Stimulated activated CD4-positive, alpha-beta T cell treated with anti-CD3 and anti-CD28 coated beads, Interleukin-4, amount 100 ng/mL, for 4 hours (primary cell): ENCODE results near the gene COL27A1.

ENCODE experiments used
- DNase-seq, 2 experiments: peaks; one replicate each; pipeline ENCODE4 v3.0.0-alpha.2; 2020

Gene COL27A1

DNA sequence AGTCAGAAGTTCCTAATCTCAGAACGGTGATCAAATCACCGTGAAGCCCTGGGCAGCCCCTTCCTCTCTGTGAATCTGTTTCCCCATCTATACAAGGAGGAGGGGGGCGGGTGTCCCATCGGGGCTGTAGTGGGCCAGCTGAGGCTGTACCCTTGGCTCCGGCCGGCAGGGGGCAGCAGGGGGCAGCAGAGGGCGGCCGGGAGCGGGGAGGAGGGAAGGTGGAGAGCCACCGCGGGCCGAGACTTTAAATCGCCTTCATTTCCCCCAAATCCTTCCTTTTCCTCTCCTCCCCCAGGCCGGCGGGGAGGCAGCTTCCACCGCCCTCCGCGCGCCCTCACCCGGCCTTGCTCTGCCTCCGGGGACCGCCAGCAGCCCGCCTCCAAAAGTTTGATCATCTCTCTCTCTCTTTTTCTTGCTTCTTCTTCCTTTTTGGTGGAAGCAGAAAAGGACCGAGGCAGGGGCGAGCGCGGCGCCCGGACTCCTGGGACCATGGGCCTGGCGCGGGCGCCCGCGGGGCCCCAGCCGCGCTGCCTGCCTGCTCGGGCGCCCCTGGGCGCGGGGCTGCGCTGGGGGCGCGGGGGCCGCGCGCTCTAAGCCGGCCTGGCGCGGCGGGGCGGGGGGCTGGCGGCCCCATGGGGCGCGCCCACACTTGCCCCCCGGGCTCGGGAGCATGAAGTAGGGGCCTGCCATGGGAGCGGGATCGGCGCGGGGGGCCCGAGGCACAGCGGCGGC lies at the start of gene COL27A1:
COL27A1 (plus strand) TSS at position 275 of the 732 bp plus-strand sequence; CDS start at position 689, 414 bp downstream.
- peak; percentile 73 to 86 for DNase-seq

DNA sequence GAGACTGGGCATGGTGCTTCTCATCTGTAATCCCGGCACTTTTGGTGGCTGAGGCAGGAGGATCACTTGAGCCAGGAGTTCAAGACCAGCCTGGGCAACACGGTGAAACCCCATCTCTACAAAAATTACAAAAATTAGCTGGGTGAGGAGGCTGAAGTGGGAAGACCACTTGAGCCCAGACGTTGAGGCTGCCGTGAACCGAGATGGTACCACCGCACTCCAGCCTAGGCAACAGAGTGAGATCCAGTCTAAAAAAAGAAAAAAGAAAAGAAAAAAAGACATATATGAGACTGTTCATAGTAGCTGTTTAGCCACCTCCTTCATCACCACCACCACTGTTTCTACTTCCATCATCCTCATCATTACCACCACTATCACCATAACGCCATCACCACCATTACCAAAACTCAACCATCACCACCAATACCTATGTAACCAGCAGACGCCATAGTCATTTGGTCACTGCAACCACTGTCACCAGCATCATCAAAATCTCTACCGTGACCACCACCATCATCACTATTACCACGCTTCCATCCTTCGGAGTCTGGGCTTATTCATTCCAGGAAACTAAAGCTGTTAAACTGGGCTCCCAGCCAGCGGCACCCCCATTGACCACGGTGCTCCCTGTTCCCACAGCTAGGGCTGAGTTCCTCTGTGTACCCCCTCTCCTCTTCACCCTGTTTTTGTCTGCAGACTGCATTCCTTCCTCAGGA lies 47.9 kb upstream of the COL27A1 start:
- no peak for DNase-seq

DNA sequence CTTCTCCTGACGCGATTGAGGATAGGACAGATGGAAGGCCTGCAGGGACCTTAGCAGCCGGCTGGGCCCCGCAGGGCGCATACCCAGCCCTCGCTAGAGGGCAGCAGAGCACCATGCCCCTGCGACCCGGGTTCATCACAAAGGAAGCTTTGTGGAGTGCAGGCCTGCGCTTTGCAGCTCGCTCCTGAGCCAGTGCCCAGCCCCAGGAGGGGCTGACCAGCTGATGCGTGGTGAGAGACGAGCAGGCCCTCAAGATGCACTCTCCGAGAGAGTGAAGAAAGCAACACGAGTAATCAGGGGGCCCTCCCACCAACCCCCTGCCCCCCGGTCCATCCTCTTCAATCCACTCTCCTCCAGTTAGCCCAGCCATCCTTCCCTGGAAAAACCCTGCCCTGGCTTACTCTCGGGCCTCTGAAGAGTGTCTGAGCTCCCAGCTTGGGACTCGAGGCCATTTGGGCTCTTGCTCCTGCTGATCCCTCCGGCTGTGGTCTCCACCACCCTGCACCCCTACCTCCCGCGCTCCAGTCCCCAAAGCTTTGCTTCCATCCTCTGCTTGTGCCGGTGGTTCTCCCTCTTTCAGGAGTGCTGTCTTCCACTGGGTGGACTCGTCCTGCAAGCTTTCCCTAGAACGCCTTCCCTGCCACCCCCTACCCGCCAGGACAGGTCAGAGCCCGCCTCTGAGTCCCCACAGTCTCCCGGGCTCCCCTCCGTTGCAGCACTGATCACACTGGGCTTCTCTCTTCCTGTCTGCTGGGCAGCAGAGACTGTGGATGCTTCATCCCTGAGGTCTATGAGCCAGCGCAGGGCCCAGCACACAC lies 47.1 kb upstream of the COL27A1 start:
- peak; percentile 37 to 64 for DNase-seq

- DNase-seq: no peak
These were observed 46.2 kb upstream of the COL27A1 start for GRCh38 chr9:114109124-114109523.

GRCh38 chr9:114110180-114110579 lies 45.2 kb upstream of the COL27A1 start:
- DNase-seq: no peak

DNA sequence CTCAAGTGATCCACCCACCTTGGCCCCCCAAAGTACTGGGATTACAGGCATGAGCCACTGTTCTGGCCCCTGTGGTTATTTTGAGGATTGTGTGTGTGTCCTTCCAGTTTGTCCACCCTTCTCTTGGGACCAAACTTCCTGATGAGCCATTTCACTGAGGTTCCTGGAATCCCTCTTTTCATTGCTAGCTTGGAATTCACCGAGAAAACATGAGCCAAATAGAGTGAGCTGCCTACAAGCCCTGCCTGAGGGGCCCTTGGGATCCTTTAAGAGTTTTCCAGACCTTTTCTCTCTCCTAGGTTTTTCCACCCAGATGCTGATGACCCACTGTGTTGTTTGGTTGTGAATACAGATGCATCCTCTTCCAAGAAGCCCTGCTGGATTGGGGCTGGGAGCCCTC lies 43.0 kb upstream of the COL27A1 start:
- DNase-seq: no peak

GRCh38 chr9:114112778-114113584 lies 42.4 kb upstream of the COL27A1 start:
- no peak for DNase-seq

- no peak for DNase-seq
These were observed 41.0 kb upstream of the COL27A1 start for GRCh38 chr9:114114364-114114763.

GRCh38 chr9:114115654-114116125 lies 39.6 kb upstream of the COL27A1 start:
- DNase-seq: no peak

GRCh38 chr9:114116126-114116747 lies 39.1 kb upstream of the COL27A1 start:
- no peak for DNase-seq

DNA sequence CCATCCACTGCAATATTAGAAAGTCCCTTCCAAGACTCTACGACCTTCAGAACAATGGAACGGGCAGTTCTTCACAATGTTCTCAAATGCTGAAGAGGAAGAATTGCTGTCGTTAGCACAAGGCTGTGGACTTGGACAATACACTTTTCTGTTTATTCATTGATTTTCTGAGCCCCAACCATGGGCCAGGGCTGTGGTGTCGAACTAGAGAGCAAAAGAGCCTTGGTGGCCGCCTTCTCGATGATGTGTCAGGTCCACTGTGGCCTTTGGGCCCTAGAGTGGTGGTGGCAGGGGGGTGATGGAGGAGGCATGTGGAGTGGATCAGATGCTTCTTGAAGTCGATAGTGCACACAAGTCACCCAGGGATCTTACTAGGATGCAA lies 37.7 kb upstream of the COL27A1 start:
- no peak for DNase-seq

GRCh38 chr9:114117996-114118830 lies 37.1 kb upstream of the COL27A1 start:
- no peak for DNase-seq

GRCh38 chr9:114119242-114120191 lies 35.8 kb upstream of the COL27A1 start:
- DNase-seq: no peak

- no peak for DNase-seq
These were observed 34.9 kb upstream of the COL27A1 start for GRCh38 chr9:114120192-114121014.

- no peak for DNase-seq
These were observed 33.9 kb upstream of the COL27A1 start for GRCh38 chr9:114121227-114122135.

- DNase-seq: no peak
These were observed 33.0 kb upstream of the COL27A1 start for GRCh38 chr9:114122136-114123027.
